ENCODE results near the gene BCR.

BCR gene

GRCh38 chr22:23263651-23264555 lies 83.6 kb downstream of the BCR start:
- DNase-seq, result no peak

GRCh38 chr22:23264610-23265367 lies 84.5 kb downstream of the BCR start:
- DNase-seq, result no peak

- no peak for DNase-seq
Measured at GRCh38 chr22:23265368-23265700, 85.0 kb downstream of the BCR start.

GRCh38 chr22:23266780-23267179 lies 86.5 kb downstream of the BCR start:
- no peak for DNase-seq

- no peak for DNase-seq
Measured at GRCh38 chr22:23267226-23268043, 87.1 kb downstream of the BCR start.

GRCh38 chr22:23268139-23268712 lies 87.9 kb downstream of the BCR start:
- DNase-seq, result no peak

- no peak for DNase-seq
Measured at GRCh38 chr22:23268877-23269276, 88.6 kb downstream of the BCR start.

GRCh38 chr22:23269441-23270211 lies 89.3 kb downstream of the BCR start:
- no peak for DNase-seq

GRCh38 chr22:23270212-23270733 lies 90.0 kb downstream of the BCR start:
- no peak for DNase-seq

GRCh38 chr22:23270798-23271596 lies 90.7 kb downstream of the BCR start:
- DNase-seq, result no peak

- DNase-seq, result no peak
Measured at GRCh38 chr22:23271597-23271908, 91.2 kb downstream of the BCR start.

GRCh38 chr22:23272371-23272770 lies 92.1 kb downstream of the BCR start:
- DNase-seq, result no peak

- no peak for DNase-seq
Measured at GRCh38 chr22:23272834-23273233, 92.5 kb downstream of the BCR start.

- no peak for DNase-seq
Measured at GRCh38 chr22:23273445-23274145, 93.3 kb downstream of the BCR start.

GRCh38 chr22:23274146-23274526 lies 93.8 kb downstream of the BCR start:
- DNase-seq, result no peak

- DNase-seq, result no peak
Measured at GRCh38 chr22:23274891-23275694, 94.8 kb downstream of the BCR start.

- no peak for DNase-seq
Measured at GRCh38 chr22:23275751-23276150, 95.4 kb downstream of the BCR start.

GRCh38 chr22:23276656-23277582 lies 96.6 kb downstream of the BCR start:
- no peak for DNase-seq

Data from HCEC 1CT (cell line).